IMR-90 (cell line): Measurements from ENCODE around the gene TENM4. TPM values are rescaled to one million over a fixed set of nuclear protein-coding genes. Genes with fewer than 3 reads are reported as not detected.

Source experiments
- ATAC-seq: fragments of 200-7000 bp; cut with Tn5 transposase; 2 replicates; pipeline ENCODE4 v1.9.1; 2020; ENCODE audit warnings: low read depth, mild to moderate bottlenecking, moderate library complexity
- BruUV-seq: library from RNA; stranded (reverse); fragments of 400-500 nt; replicated peaks from 2 replicates; lab custom pipeline; 2021; lab: Mats Ljungman, UMichigan
- CTCF ChIA-PET: fragments of 300-600 bp; formaldehyde crosslinking; extraction: SDS; loops from one replicate; lab custom pipeline; 2021; ENCODE audit warnings: antibody characterized with exemption; lab: Yijun Ruan, JAX
- POLR2A ChIA-PET: fragments of 300-600 bp; sonication (Branson Sonifier 250); formaldehyde crosslinking; loops from one replicate; lab custom pipeline; 2022; ENCODE audit warnings: antibody characterized with exemption; ENCODE audit not compliant: unreplicated experiment; lab: Charles Lee
- DNase-seq: peaks from one replicate; pipeline ENCODE4 v3.0.0; 2013
- H2AFZ ChIP-seq: replicated peaks from 2 replicates; pipeline ENCODE3; 2013; ENCODE audit warnings: low read length, mild to moderate bottlenecking; ENCODE audit not compliant: poor library complexity
- H2AK5ac ChIP-seq: 2 replicates; pipeline ENCODE4 v1.6.1; 2013; ENCODE audit warnings: low read depth, low read length, inconsistent platforms
- H2AK9ac ChIP-seq: replicated peaks from 2 replicates; pipeline ENCODE3; 2013; ENCODE audit warnings: mild to moderate bottlenecking, low read depth, low read length, moderate library complexity; ENCODE audit not compliant: poor library complexity
- H2BK120ac ChIP-seq: 2 replicates; pipeline ENCODE4 v1.6.1; 2013; ENCODE audit warnings: low read depth, low read length, inconsistent platforms
- H2BK15ac ChIP-seq: 3 replicates; pipeline ENCODE4 v1.6.1; 2013; ENCODE audit warnings: low read depth, low read length, inconsistent platforms
- H2BK20ac ChIP-seq: 2 replicates; pipeline ENCODE4 v1.6.1; 2013; ENCODE audit warnings: low read depth, mild to moderate bottlenecking, inconsistent platforms, low read length, moderate library complexity
- H2BK5ac ChIP-seq: 2 replicates; pipeline ENCODE4 v1.6.1; 2013; ENCODE audit warnings: mild to moderate bottlenecking, low read depth, low read length, inconsistent platforms; ENCODE audit not compliant: poor library complexity, severe bottlenecking
- H3K14ac ChIP-seq: replicated peaks from 2 replicates; pipeline ENCODE4 v1.6.1; 2013; ENCODE audit warnings: low read depth, low read length, inconsistent platforms
- H3K18ac ChIP-seq: 2 replicates; pipeline ENCODE4 v1.6.1; 2013; ENCODE audit warnings: low read depth, low read length, control low read depth
- H3K23ac ChIP-seq: 2 replicates; pipeline ENCODE4 v1.6.1; 2013; ENCODE audit warnings: low read depth, low read length, inconsistent platforms
- H3K27ac ChIP-seq: 2 replicates; pipeline ENCODE4 v1.5.1; 2013; ENCODE audit warnings: mild to moderate bottlenecking, control low read depth, low read length; ENCODE audit not compliant: insufficient read depth
- H3K27me3 ChIP-seq: 2 replicates; pipeline ENCODE4 v1.6.1; 2013; ENCODE audit warnings: low read length; ENCODE audit not compliant: control insufficient read depth, insufficient read depth
- H3K36me3 ChIP-seq: 2 replicates; pipeline ENCODE4 v1.6.1; 2013; ENCODE audit warnings: low read length, mixed read lengths; ENCODE audit not compliant: control insufficient read depth, insufficient read depth
- H3K4ac ChIP-seq: 2 replicates; pipeline ENCODE4 v1.6.1; 2013; ENCODE audit warnings: low read depth, low read length, inconsistent platforms
- H3K4me1 ChIP-seq: 2 replicates; pipeline ENCODE4 v1.6.1; 2013; ENCODE audit warnings: low read length, mixed read lengths; ENCODE audit not compliant: control insufficient read depth, insufficient read depth
- H3K4me2 ChIP-seq: 2 replicates; pipeline ENCODE4 v1.6.1; 2013; ENCODE audit warnings: low read depth, mild to moderate bottlenecking, control low read depth, low read length, moderate library complexity
- H3K4me3 ChIP-seq: 2 replicates; pipeline ENCODE4 v1.5.1; 2013; ENCODE audit warnings: low read depth, mild to moderate bottlenecking, control low read depth, low read length, moderate library complexity; ENCODE audit not compliant: insufficient read depth
- H3K56ac ChIP-seq: 2 replicates; pipeline ENCODE4 v1.6.1; 2013; ENCODE audit warnings: low read length, inconsistent platforms; ENCODE audit not compliant: insufficient read depth; ENCODE audit errors: extremely low read depth
- H3K79me1 ChIP-seq, 2 experiments: 2 replicates each; pipeline ENCODE4 v1.6.1; 2013; ENCODE audit warnings: low read length in 2 of 2, inconsistent platforms in 1 of 2, low read depth in 1 of 2
- H3K9ac ChIP-seq: 2 replicates; pipeline ENCODE4 v1.6.1; 2013; ENCODE audit warnings: low read depth, low read length, control low read depth
- H3K9me1 ChIP-seq: 2 replicates; pipeline ENCODE4 v1.6.1; 2013; ENCODE audit warnings: low read length, inconsistent platforms; ENCODE audit not compliant: insufficient read depth
- H3K9me3 ChIP-seq: 2 replicates; pipeline ENCODE4 v1.6.1; 2013; ENCODE audit warnings: low read length; ENCODE audit not compliant: control insufficient read depth, insufficient read depth
- H4K20me1 ChIP-seq: 2 replicates; pipeline ENCODE4 v1.6.1; 2013; ENCODE audit warnings: low read length, inconsistent platforms; ENCODE audit not compliant: insufficient read depth
- H4K5ac ChIP-seq: 2 replicates; pipeline ENCODE4 v1.6.1; 2013; ENCODE audit warnings: mild to moderate bottlenecking, low read depth, low read length, control low read depth
- H4K8ac ChIP-seq, 2 experiments: 2 replicates each; pipeline ENCODE4 v1.6.1; 2013; ENCODE audit warnings: low read depth in 2 of 2, low read length in 2 of 2, control low read depth in 1 of 2, inconsistent platforms in 1 of 2
- H4K91ac ChIP-seq: 2 replicates; pipeline ENCODE4 v1.6.1; 2013; ENCODE audit warnings: low read depth, low read length, inconsistent platforms; ENCODE audit not compliant: insufficient read depth
- BHLHE40 ChIP-seq: fragments of 150-350 bp; IDR thresholded peaks from 2 replicates; pipeline ENCODE4 v1.6.1; 2016; ENCODE audit warnings: mild to moderate bottlenecking, low read depth, low read length
- CEBPB ChIP-seq: IDR thresholded peaks from 2 replicates; pipeline ENCODE4 v1.6.1; 2012; ENCODE audit warnings: low read depth, low read length, improper control_type of control experiment
- CHD1 ChIP-seq: IDR thresholded peaks from 2 replicates; pipeline ENCODE4 v1.6.1; 2012; ENCODE audit warnings: low read depth, low read length, improper control_type of control experiment
- FOS ChIP-seq: fragments of 150-350 bp; IDR thresholded peaks from 2 replicates; pipeline ENCODE4 v1.6.1; 2016; ENCODE audit warnings: low read depth, low read length
- MAFK ChIP-seq: IDR thresholded peaks from 2 replicates; pipeline ENCODE4 v1.6.1; 2012; ENCODE audit warnings: low read depth, low read length, improper control_type of control experiment
- MAZ ChIP-seq: IDR thresholded peaks from 2 replicates; pipeline ENCODE4 v1.6.1; 2012; ENCODE audit warnings: low read depth, mild to moderate bottlenecking, low read length, improper control_type of control experiment, moderate library complexity, borderline replicate concordance
- MXI1 ChIP-seq: IDR thresholded peaks from 2 replicates; pipeline ENCODE4 v1.6.1; 2012; ENCODE audit warnings: low read depth, mild to moderate bottlenecking, low read length, moderate library complexity, borderline replicate concordance
- NFE2L2 ChIP-seq: fragments of 150-350 bp; IDR thresholded peaks from 2 replicates; pipeline ENCODE4 v1.6.1; 2016; ENCODE audit warnings: low read depth, mild to moderate bottlenecking, low read length
- POLR2A ChIP-seq: IDR thresholded peaks from 2 replicates; pipeline ENCODE4 v1.6.1; 2012; ENCODE audit warnings: mild to moderate bottlenecking, low read depth, low read length
- RAD21 ChIP-seq: IDR thresholded peaks from 2 replicates; pipeline ENCODE4 v1.6.1; 2012; ENCODE audit warnings: low read length, improper control_type of control experiment
- RCOR1 ChIP-seq: IDR thresholded peaks from 2 replicates; pipeline ENCODE4 v1.6.1; 2012; ENCODE audit warnings: mild to moderate bottlenecking, low read length, improper control_type of control experiment; ENCODE audit not compliant: insufficient replicate concordance
- RFX5 ChIP-seq: IDR thresholded peaks from 2 replicates; pipeline ENCODE4 v1.8.0; 2012; ENCODE audit warnings: low read depth, mild to moderate bottlenecking, low read length, moderate library complexity
- SMC3 ChIP-seq: fragments of 150-350 bp; IDR thresholded peaks from 2 replicates; pipeline ENCODE4 v1.6.1; 2016; ENCODE audit warnings: low read depth, mild to moderate bottlenecking, antibody characterized with exemption, low read length, moderate library complexity
- WGBS, 2 experiments: methylation state at CpG; one replicate each; pipeline versions ENCODE4 v1.1.5 to v1.1.7; 2013; ENCODE audit warnings: missing lambda C conversion rate in 2 of 2; ENCODE audit not compliant: insufficient read length in 1 of 2; ENCODE audit errors: extremely low coverage in 2 of 2; 5-methylcytosine and 5-hydroxymethylcytosine counted together
- dilution Hi-C: fragments of 300-500 bp; cut with HindIII; formaldehyde crosslinking; loops from one replicate; pipeline ENCODE4 v1.14.3; 2018; ENCODE audit warnings: low sequenced_read_pairs; ENCODE audit not compliant: unreplicated experiment
- in situ Hi-C: fragments of 300-500 bp; cut with MboI; formaldehyde crosslinking; loops from 3 replicates; pipeline ENCODE4 v1.14.3; 2019; ENCODE audit warnings: low sequenced_read_pairs, inconsistent platforms, mixed read lengths
- intact Hi-C: fragments of 100-400 bp; cut with micrococcal nuclease; formaldehyde crosslinking; loops from 2 replicates; pipeline ENCODE4 v1.10.0; 2022
- polyA plus RNA-seq, 3 experiments: library from polyadenylated mRNA; depleted of rRNA; stranded (reverse); fragments of >200 nt; gene quantifications; 2 replicates each; pipeline ENCODE4 v1.2.3, GENCODE V29; 2012; ENCODE audit warnings: low replicate concordance in 1 of 3
- total RNA-seq: library from RNA; depleted of rRNA; stranded (reverse); fragments of >200 nt; gene quantifications from 2 replicates; pipeline ENCODE4 v1.2.3, GENCODE V29; 2012
- TF ChIP-seq, protein P1 (sequence below): conservative IDR thresholded peaks from 2 replicates; pipeline ENCODE4 v1.5.1; 2012; ENCODE audit warnings: mild to moderate bottlenecking, low read depth, low read length, improper control_type of control experiment
- TF ChIP-seq, protein P2 (sequence below): fragments of 150-350 bp; IDR thresholded peaks from 2 replicates; pipeline ENCODE4 v1.6.1; 2016; ENCODE audit warnings: low read depth, mild to moderate bottlenecking, low read length, moderate library complexity, borderline replicate concordance
- TF ChIP-seq, protein P3 (sequence below): fragments of 150-350 bp; IDR thresholded peaks from 2 replicates; pipeline ENCODE4 v1.6.1; 2017; ENCODE audit warnings: mild to moderate bottlenecking, antibody characterized with exemption, low read length, low read depth

The TENM4 gene
- total and polyA plus RNA-seq, 2 of the 4 experiments (the other 2 are of a cell fraction), result 7.4 to 9.0 TPM

DNA sequence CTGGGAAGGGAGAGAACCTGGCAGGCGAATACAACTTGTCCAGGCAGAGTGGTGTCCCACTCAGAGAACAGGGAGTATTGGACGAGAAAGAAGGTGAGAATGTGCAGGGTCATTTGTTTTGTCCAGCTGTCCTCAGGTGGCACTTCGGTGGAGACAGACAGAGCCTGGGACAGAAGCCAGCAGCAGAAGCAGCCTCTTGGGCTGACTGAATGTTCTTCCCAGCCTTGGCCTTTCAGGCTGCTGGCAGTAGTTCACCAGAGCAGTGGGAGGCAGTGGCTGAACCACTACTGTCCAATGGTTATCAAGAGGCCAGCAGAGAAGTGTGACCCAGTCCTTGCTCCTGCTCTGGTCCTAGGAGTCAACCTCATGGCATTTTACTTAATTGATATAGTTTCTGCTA, 535.1 kb downstream of the TENM4 start:
- Histone ChIP-seq H2BK5ac (no peak overlapping the region), H3K23ac (no peak overlapping the region), H2AK5ac (no peak overlapping the region), H3K27me3 (no peaks in the 10 kb centered on the region), H4K91ac (no peak overlapping the region), H3K36me3 (no peaks in the 10 kb centered on the region; the same call in 1 of the 2 replicates), H2AK9ac (no peak overlapping the region), H3K4me1 (no peaks in the 10 kb centered on the region), H2BK15ac (no peak overlapping the region), H2BK120ac (no peak overlapping the region), H4K5ac (no peak overlapping the region), H2BK20ac (no peak overlapping the region), H3K79me1 (no peaks in the 10 kb centered on the region), H3K56ac (no peak overlapping the region), H3K4ac (no peak overlapping the region), H2AFZ (no peak overlapping the region), H3K9me1 (no peaks in the 10 kb centered on the region), H3K4me3 (no peak overlapping the region), H4K20me1 (no peaks in the 10 kb centered on the region), H3K9ac (no peak overlapping the region), H3K9me3 (no peaks in the 10 kb centered on the region), H3K4me2 (no peak overlapping the region), H3K14ac (no peak overlapping the region), H3K27ac (no peak overlapping the region), H4K8ac (no peak overlapping the region), H3K18ac (no peak overlapping the region)
- dilution Hi-C loops (no loop called here), in situ Hi-C loops (no loop called here), intact Hi-C loops (no loop called here)
- WGBS, 2 experiments, result 60% methylated on average over 1 of the region's 3 CpGs; no CpG with 5 or more reads in 1 of the 2 experiments
- ATAC-seq (no peak), DNase-seq (no peak)
- BruUV-seq, result no TSS peak
- TF ChIP-seq RAD21, result no peak
- TF ChIP-seq MXI1, result no peak
- no peak for TF ChIP-seq POLR2A
- TF ChIP-seq, protein P1, sequence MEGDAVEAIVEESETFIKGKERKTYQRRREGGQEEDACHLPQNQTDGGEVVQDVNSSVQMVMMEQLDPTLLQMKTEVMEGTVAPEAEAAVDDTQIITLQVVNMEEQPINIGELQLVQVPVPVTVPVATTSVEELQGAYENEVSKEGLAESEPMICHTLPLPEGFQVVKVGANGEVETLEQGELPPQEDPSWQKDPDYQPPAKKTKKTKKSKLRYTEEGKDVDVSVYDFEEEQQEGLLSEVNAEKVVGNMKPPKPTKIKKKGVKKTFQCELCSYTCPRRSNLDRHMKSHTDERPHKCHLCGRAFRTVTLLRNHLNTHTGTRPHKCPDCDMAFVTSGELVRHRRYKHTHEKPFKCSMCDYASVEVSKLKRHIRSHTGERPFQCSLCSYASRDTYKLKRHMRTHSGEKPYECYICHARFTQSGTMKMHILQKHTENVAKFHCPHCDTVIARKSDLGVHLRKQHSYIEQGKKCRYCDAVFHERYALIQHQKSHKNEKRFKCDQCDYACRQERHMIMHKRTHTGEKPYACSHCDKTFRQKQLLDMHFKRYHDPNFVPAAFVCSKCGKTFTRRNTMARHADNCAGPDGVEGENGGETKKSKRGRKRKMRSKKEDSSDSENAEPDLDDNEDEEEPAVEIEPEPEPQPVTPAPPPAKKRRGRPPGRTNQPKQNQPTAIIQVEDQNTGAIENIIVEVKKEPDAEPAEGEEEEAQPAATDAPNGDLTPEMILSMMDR, result no peak
- TF ChIP-seq, protein P2, sequence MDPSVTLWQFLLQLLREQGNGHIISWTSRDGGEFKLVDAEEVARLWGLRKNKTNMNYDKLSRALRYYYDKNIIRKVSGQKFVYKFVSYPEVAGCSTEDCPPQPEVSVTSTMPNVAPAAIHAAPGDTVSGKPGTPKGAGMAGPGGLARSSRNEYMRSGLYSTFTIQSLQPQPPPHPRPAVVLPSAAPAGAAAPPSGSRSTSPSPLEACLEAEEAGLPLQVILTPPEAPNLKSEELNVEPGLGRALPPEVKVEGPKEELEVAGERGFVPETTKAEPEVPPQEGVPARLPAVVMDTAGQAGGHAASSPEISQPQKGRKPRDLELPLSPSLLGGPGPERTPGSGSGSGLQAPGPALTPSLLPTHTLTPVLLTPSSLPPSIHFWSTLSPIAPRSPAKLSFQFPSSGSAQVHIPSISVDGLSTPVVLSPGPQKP, result no peak
- TF ChIP-seq MAZ, result no peak
- TF ChIP-seq, protein P3, sequence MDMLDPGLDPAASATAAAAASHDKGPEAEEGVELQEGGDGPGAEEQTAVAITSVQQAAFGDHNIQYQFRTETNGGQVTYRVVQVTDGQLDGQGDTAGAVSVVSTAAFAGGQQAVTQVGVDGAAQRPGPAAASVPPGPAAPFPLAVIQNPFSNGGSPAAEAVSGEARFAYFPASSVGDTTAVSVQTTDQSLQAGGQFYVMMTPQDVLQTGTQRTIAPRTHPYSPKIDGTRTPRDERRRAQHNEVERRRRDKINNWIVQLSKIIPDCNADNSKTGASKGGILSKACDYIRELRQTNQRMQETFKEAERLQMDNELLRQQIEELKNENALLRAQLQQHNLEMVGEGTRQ, result no peak
- TF ChIP-seq RFX5, result no peak
- no peak for TF ChIP-seq FOS
- no peak for TF ChIP-seq NFE2L2
- no peak for TF ChIP-seq MAFK
- no peak for TF ChIP-seq RCOR1
- no peak for TF ChIP-seq CHD1
- no peak for TF ChIP-seq CEBPB
- no peak for TF ChIP-seq SMC3
- TF ChIP-seq BHLHE40, result no peak
- ChIA-PET POLR2A (no interaction called here), CTCF (interaction anchor here (0.9 kb wide), 1 partner anchor 11 kb away, joined by 3 read pairs; no protein-coding TSS in a partner anchor)
